ENCODE results near the gene RPA3.
A peak's percentile ranks its signal among the peaks of the same experiment; 100 is the strongest.

Gene RPA3

DNA sequence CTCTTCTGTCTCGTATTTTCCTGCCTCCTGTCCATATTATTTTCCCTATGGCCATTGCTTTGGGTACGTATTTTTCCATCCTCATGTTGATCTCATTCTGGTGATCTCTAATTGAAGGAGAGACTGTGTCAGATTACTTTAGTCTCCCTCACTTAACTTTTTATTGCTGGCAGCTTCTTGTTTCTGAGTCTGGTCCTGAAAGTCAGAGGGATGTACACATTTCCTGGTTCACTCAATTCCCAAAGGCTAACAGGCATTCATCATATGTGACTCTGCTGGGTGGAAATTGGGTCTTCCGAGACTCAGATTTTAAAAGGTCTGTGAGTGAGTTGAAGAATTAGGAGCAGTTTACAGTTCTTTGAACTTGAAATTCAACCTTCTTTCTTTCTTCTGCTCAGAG lies 66.9 kb downstream of the RPA3 start:
- no peak overlapping the region for H3K9ac ChIP-seq (ENCODE audit: low read length)
- H3K4me3 ChIP-seq (ENCODE audit: low read length), result no peak overlapping the region
- no peak for DNase-seq (ENCODE audit: low read depth)

DNA sequence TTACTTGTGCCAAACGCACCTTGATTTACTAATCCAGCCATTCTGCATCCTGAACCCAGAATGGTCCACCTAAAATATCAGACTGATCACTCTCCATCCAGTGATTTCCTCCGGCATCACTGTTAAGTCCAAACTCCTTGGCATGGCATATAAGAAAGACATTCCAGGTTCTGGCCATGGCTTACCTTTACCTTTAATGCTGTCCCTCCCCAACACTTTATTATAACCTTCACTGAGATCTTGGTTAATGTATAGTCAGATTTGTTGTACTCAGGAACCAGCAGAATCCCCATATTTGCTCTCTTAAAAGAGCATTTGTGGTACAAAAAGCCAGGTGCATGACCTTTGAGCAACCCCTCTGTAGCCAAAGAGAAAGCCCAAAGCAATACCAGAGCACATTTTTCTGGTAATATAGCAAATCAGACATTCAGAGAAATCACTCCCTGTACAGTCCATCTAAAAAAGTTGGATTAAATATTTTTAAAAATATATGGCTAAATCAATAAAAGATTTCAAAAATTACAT lies 67.7 kb downstream of the RPA3 start:
- H3K4me3 ChIP-seq (ENCODE audit: low read length), result no peak overlapping the region
- DNase-seq (ENCODE audit: low read depth), result no peak
- H3K9ac ChIP-seq (ENCODE audit: low read length), result no peak overlapping the region
- H3K9me3 ChIP-seq (ENCODE audit: control insufficient read depth, low read length), result no peaks in the 10 kb centered on the region
- H3K27me3 ChIP-seq (replicated peaks; ENCODE audit: control insufficient read depth, insufficient read depth, low read length), result no peaks in the 10 kb centered on the region
- no peaks in the 10 kb centered on the region for H3K36me3 ChIP-seq (ENCODE audit: control insufficient read depth, insufficient read depth, low read length, severe bottlenecking)
- H3K4me1 ChIP-seq (ENCODE audit: control insufficient read depth, insufficient read depth, low read length), result no peaks in the 10 kb centered on the region

More for the DNA sequence above, 66.9 kb downstream of the RPA3 start:
- no peaks in the 10 kb centered on the region for H3K4me1 ChIP-seq (ENCODE audit: control insufficient read depth, insufficient read depth, low read length)
- H3K9me3 ChIP-seq (ENCODE audit: control insufficient read depth, low read length), result no peaks in the 10 kb centered on the region
- no peaks in the 10 kb centered on the region for H3K27me3 ChIP-seq (replicated peaks; ENCODE audit: control insufficient read depth, insufficient read depth, low read length)
- H3K36me3 ChIP-seq (ENCODE audit: control insufficient read depth, insufficient read depth, low read length, severe bottlenecking), result no peaks in the 10 kb centered on the region

DNA sequence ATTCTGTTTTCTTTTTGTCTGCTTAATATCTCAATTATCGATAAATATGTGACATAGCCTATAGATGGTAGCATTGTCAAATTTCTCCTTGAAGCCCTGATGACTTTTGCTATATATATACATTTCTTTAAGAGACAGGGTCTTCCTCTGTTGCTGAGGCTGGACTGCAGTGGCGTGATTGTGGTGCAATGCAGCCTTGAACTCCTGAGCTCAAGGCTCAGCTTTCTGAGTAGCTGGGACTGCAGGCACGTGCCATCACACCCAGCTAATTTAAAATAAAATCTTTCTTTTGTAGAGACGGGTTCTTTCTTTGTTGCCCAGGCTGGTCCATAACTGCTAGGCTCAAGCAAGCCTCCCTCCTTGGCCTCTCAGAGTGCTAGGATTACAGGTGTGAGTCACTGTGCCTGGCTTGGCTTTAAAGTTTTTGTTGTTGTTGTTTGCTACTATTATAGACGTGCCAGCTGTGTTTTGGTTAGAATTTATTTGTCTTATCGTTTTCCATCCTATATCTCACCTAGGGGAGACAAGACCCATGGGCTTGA lies 70.8 kb downstream of the RPA3 start:
- H3K4me1 ChIP-seq (ENCODE audit: control insufficient read depth, insufficient read depth, low read length), result no peaks in the 10 kb centered on the region
- no peak overlapping the region for H3K9ac ChIP-seq (ENCODE audit: low read length)
- DNase-seq (ENCODE audit: low read depth), result no peak
- no peaks in the 10 kb centered on the region for H3K27me3 ChIP-seq (replicated peaks; ENCODE audit: control insufficient read depth, insufficient read depth, low read length)
- no peaks in the 10 kb centered on the region for H3K9me3 ChIP-seq (ENCODE audit: control insufficient read depth, low read length)
- H3K4me3 ChIP-seq (ENCODE audit: low read length), result no peak overlapping the region
- H3K36me3 ChIP-seq (ENCODE audit: control insufficient read depth, insufficient read depth, low read length, severe bottlenecking), result no peaks in the 10 kb centered on the region

- H3K36me3 ChIP-seq (ENCODE audit: control insufficient read depth, insufficient read depth, low read length, severe bottlenecking), result peaks cover 6% of the 10 kb centered on the region
- no peak overlapping the region for H3K9ac ChIP-seq (ENCODE audit: low read length)
- peaks cover 14% of the 10 kb centered on the region for H3K4me1 ChIP-seq (ENCODE audit: control insufficient read depth, insufficient read depth, low read length)
- peak overlapping the region; percentile 100 for H3K4me3 ChIP-seq (ENCODE audit: low read length)
- DNase-seq (ENCODE audit: low read depth), result no peak
- H3K27me3 ChIP-seq (replicated peaks; ENCODE audit: control insufficient read depth, insufficient read depth, low read length), result no peaks in the 10 kb centered on the region
- no peaks in the 10 kb centered on the region for H3K9me3 ChIP-seq (ENCODE audit: control insufficient read depth, low read length)
These were observed 76.3 kb downstream of the RPA3 start for GRCh38 chr7:7642081-7642480.

DNA sequence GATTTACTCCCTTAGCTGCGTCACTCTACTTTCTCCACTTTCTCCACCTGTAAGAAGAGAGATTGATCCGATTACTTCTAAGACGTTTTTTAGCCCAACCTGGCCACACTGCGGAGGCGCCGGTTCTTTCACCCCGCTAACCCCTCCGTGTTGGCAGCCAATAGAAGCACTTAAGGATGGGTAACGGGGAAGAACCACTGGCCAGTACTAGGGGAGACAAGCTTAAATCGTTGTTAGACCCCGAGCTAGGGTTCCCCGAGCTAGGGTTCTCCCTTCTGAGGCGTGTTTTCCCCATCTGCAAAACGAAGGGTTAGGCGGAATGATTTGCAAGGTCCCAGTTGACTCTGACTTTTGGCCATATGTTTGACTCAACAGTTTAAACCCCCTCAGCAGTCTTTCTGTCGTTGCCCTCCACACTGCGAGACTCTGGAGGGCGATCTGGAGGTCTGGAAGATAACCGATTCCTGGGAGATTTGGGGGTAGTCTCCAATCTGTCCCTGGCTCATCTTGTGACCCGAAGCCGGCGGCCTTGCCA lies 77.2 kb downstream of the RPA3 start:
- Histone ChIP-seq H3K9me3 (ENCODE audit: control insufficient read depth, low read length) (no peaks in the 10 kb centered on the region), H3K36me3 (ENCODE audit: control insufficient read depth, insufficient read depth, low read length, severe bottlenecking) (peaks cover 6% of the 10 kb centered on the region), H3K4me3 (ENCODE audit: low read length) (peak overlapping the region; percentile 100), H3K4me1 (ENCODE audit: control insufficient read depth, insufficient read depth, low read length) (peaks cover 14% of the 10 kb centered on the region), H3K9ac (ENCODE audit: low read length) (peak overlapping the region; percentile 87), H3K27me3 (replicated peaks; ENCODE audit: control insufficient read depth, insufficient read depth, low read length) (no peaks in the 10 kb centered on the region)
- peak; percentile 43 for DNase-seq (ENCODE audit: low read depth)

GRCh38 chr7:7640221-7641128 lies 77.9 kb downstream of the RPA3 start, which contains the start of gene UMAD1:
TSS of gene UMAD1 (plus strand) at chr7:7640752. CDS start at chr7:7673372, 32,620 bp downstream.
- Histone ChIP-seq H3K4me3 (ENCODE audit: low read length) (peak within 1 kb of the TSS; percentile 100), H3K9me3 (ENCODE audit: control insufficient read depth, low read length) (no peaks in the 10 kb centered on the region)
- DNase-seq (ENCODE audit: low read depth), result peak; percentile 99

GRCh38 chr7:7639847-7640220 lies 78.6 kb downstream of the RPA3 start:
- peak; percentile 66 for DNase-seq (ENCODE audit: low read depth)
- Histone ChIP-seq H3K27me3 (replicated peaks; ENCODE audit: control insufficient read depth, insufficient read depth, low read length) (no peaks in the 10 kb centered on the region), H3K9ac (ENCODE audit: low read length) (peak overlapping the region; percentile 83), H3K36me3 (ENCODE audit: control insufficient read depth, insufficient read depth, low read length, severe bottlenecking) (peaks cover 6% of the 10 kb centered on the region), H3K4me1 (ENCODE audit: control insufficient read depth, insufficient read depth, low read length) (peaks cover 14% of the 10 kb centered on the region), H3K9me3 (ENCODE audit: control insufficient read depth, low read length) (no peaks in the 10 kb centered on the region), H3K4me3 (ENCODE audit: low read length) (peak overlapping the region; percentile 100)

More at GRCh38 chr7:7640221-7641128, 77.9 kb downstream of the RPA3 start, which contains the start of gene UMAD1:
- H3K4me1 ChIP-seq (ENCODE audit: control insufficient read depth, insufficient read depth, low read length), result peaks cover 14% of the 10 kb centered on the region
- H3K27me3 ChIP-seq (replicated peaks; ENCODE audit: control insufficient read depth, insufficient read depth, low read length), result no peaks in the 10 kb centered on the region
- peaks cover 6% of the 10 kb centered on the region for H3K36me3 ChIP-seq (ENCODE audit: control insufficient read depth, insufficient read depth, low read length, severe bottlenecking)
- peak within 1 kb of the TSS; percentile 87 for H3K9ac ChIP-seq (ENCODE audit: low read length)

DNA sequence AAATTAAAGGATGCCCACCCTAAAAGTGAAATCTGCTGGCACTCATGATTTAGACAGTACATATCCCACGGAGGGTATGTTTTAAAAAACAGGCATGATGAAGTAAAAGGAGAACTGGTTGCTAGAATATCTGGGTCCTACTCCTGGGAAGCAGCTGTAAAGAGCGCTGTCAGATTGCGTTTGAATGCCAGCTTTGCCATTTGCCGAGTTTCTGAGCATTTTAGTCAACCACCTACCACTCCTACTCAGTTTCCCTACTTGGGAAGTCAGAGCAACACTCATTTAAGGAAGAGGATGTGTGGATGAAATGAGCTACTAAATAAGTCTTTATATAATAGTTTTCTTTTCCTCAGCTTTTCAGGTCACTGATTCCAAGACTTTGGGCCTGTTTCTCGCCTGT lies 79.0 kb downstream of the RPA3 start:
- Histone ChIP-seq H3K4me3 (ENCODE audit: low read length) (peak overlapping the region; percentile 100), H3K27me3 (replicated peaks; ENCODE audit: control insufficient read depth, insufficient read depth, low read length) (no peaks in the 10 kb centered on the region), H3K9me3 (ENCODE audit: control insufficient read depth, low read length) (no peaks in the 10 kb centered on the region), H3K36me3 (ENCODE audit: control insufficient read depth, insufficient read depth, low read length, severe bottlenecking) (peaks cover 6% of the 10 kb centered on the region), H3K9ac (ENCODE audit: low read length) (peak overlapping the region; percentile 83), H3K4me1 (ENCODE audit: control insufficient read depth, insufficient read depth, low read length) (peaks cover 14% of the 10 kb centered on the region)
- peak; percentile 31 for DNase-seq (ENCODE audit: low read depth)

- H3K9ac ChIP-seq (ENCODE audit: low read length), result no peak overlapping the region
- peaks cover 5% of the 10 kb centered on the region for H3K9me3 ChIP-seq (ENCODE audit: control insufficient read depth, low read length)
- H3K4me1 ChIP-seq (ENCODE audit: control insufficient read depth, insufficient read depth, low read length), result no peaks in the 10 kb centered on the region
- no peak overlapping the region for H3K4me3 ChIP-seq (ENCODE audit: low read length)
- H3K27me3 ChIP-seq (replicated peaks; ENCODE audit: control insufficient read depth, insufficient read depth, low read length), result no peaks in the 10 kb centered on the region
- no peaks in the 10 kb centered on the region for H3K36me3 ChIP-seq (ENCODE audit: control insufficient read depth, insufficient read depth, low read length, severe bottlenecking)
- no peak for DNase-seq (ENCODE audit: low read depth)
These were observed 87.6 kb downstream of the RPA3 start for GRCh38 chr7:7630626-7631329.

DNA sequence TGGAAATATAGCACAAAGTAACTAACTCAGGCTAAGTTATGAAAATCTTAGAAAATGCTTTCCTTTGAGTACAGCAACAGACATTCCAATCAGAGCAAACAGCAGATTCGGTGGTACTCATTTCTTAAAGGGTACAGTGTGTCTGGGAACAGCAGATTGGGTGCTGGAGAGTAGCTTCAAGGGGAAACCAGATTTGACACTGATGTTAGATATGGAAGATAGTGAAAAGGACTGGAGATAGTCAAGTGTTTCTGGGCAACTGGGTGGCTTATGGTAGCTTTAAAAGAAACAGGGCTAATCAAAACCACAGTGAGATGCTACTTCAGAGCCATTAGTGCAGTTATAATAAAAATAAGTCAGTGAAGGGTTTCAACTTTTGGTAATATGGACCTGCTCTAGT lies 89.9 kb downstream of the RPA3 start:
- H3K36me3 ChIP-seq (ENCODE audit: control insufficient read depth, insufficient read depth, low read length, severe bottlenecking), result no peaks in the 10 kb centered on the region
- H3K4me3 ChIP-seq (ENCODE audit: low read length), result no peak overlapping the region
- no peak for DNase-seq (ENCODE audit: low read depth)
- H3K27me3 ChIP-seq (replicated peaks; ENCODE audit: control insufficient read depth, insufficient read depth, low read length), result no peaks in the 10 kb centered on the region
- H3K4me1 ChIP-seq (ENCODE audit: control insufficient read depth, insufficient read depth, low read length), result no peaks in the 10 kb centered on the region
- no peak overlapping the region for H3K9ac ChIP-seq (ENCODE audit: low read length)
- H3K9me3 ChIP-seq (ENCODE audit: control insufficient read depth, low read length), result peaks cover 5% of the 10 kb centered on the region

Data from adipocyte (in vitro differentiated cells).